NCI-H187 treated with DMSO at 0.1 percent for 48 hours (cell line): ENCODE results near the gene SACS.
"Not testable (repeated sequence)": the region's sequence is repeated elsewhere in the genome, so short reads cannot be mapped to it uniquely, and the experiment has no call there.

Experiments used
- DNase-seq: peaks from one replicate; lab custom pipeline; 2025; lab: John Stamatoyannopoulos, UW

Gene SACS

DNA sequence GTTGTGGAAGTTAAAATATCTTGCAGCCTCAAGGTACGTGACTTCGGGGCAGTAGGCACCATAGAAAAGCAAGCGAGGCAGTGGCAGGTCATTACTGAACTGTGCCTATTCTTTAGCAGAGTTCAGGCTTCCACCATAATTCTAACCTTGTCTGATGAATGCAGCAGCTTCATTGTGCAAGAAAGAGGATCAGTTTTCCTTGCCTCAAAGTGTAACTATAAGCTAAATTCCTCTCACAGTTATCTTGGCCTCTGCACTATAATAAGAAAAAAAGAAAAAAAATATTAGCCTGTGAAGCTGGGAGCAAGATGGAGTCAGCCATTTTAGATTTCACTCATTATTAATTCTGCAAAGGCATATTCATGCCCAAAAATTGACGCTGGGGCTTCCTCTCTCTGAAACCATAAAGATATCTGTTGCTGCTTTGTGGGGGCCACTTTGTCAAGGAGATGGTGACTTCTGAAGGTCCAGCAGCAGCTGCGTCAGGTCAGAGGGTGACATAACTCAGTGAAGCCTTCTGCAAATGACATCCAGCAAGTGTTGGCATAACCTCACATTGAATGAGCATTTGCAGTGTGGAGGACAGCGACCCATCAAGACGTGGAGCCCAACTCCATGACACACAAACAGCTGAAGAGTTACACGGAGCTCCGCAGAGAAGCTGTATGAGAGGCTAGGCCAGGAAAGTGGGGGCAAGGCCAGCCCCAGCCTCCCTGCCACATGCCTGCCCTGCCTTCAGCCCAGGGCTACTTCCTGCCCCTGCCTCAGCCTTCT, 23.1 kb upstream of the SACS start:
- DNase-seq: no peak

DNA sequence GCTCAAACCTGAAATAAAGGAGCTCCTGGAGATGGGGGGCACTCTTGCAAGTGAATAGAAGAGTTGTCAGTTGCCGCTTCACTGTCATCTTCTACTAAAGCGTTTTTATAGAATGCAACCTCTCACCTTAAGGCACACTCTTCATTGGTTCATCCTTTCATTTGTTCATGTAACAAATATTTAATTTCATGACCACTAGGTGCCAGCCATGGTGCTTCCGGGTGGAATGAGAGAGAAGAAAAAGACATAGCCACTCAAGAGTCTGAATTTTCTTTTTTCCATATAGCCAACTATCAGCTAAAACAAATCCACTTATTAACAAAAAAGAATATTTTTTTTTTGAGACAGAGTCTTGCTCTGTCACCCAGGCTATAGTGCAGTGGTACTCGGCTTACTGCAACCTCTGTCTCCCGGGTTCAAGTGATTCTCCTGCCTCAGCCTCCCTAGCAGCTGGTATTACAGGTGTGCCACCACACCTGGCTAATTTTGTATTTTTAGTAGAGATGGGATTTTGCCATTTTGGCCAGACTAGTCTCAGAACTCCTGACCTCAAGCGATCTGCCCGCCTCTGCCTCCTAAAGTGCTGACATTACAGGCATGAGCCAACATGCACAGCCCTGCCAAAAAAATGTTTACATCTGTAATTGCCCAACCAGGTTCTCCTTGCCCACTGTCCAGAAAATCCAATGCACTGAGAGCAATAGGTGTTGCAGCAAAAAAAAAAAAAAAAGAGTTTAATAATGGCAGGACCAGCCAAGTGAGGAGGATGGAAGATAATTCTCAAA, 22.1 kb upstream of the SACS start:
- no peak for DNase-seq

DNA sequence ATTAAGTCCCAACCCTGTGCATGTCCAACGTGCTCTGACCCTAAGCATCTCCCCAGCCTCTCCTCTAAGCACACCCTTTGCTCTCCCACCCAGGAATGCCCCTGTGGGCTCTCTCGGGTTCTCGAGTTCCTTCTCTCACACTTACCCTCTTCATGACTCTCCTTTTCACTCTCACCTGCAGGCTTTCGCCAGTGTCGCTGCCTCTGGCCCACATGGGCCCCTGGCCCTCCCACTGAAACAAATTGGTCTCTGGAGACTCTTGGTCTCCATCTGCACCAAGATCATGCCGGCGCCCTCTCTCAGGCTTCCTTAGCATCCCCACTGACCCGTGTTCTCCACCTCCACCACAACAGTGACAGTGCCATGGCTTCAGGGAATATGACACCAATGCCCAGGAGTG, 19.6 kb upstream of the SACS start:
- no peak for DNase-seq

DNA sequence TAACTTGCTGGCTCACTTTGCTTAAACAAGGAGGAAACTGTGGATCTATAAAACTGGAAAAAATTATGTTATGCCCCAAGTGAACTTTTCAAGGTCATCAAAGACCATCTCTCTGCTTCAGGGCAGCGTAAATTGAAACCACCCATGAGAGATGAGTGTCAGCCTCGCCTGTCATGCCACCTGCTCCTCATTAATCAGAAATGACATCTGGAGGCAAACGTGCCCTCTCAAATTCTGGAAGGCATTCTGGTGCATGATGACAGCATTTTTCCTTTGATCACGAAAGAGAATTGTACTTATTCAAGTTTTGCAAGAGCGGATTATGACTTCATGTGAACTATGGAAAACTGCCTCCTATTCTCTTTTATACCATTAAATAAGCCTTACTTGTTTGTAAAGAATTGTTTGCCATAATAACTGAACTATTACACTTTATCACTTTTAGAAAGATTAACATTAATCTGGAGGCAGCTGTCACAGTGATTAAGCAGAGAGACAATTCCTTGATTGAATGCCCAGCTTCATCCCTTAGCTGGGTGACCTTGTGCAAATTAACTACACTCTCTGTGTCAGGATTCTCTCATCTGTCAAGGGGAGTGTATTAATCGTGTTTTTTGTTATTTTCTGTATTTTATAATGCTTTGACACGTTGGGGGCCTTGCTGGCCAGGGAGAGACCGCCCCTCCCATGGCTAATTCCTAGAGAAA, 17.0 kb upstream of the SACS start:
- DNase-seq: no peak

DNA sequence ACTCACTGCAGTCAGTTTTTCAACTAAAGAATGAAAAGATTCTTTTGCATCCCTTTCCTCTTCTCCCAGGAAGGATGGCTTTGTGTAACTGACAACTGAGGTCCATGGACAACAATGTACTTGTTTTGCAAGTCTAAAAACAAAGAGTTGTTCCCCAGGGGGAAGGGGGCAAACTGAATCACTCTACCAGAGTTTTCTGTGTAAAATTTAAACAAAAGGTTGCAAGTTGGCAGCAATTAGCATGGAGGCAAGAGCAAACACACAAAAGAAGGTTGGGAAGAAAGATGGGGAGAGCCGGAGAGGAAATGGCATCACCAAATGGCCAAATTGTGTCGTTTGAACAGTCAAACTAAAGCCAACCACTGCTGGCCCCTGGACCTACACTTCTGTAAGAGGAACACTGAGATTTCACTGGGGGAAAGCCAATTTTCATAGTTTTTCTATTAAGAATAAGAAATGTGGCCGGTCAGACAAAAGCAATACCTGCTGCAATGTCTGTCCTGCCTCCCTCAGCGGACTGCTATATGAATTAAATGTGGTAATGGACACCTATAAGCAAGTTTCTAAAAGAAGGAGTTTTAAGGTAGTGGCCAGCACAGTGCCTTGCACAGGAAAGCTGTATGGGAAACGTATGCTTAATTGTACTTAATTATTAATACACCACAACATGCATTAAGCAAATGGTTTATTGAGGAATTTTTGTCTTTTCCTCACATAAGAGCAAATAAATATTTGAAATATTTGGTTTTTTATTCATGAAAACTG, 16.1 kb upstream of the SACS start:
- DNase-seq: no peak

DNA sequence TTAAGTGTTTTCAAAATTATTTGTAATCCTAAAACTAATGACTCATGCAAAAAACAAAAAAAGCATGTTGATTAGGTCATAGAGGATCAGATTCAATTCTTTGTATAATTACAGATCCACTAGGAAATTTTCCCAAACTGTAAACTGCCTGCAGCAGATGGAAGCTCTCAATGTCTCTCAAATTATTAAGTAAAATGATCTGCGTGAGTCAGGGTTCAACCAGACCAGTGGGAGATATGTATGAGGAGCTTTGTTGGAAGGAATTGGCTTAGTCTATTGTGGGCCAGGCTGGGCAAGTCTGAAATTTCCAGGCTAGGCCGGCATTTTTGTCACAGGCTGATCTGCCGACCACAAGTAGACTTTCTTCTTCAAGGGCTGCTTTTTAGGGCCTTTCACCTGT, 14.4 kb upstream of the SACS start:
- DNase-seq: no peak

DNA sequence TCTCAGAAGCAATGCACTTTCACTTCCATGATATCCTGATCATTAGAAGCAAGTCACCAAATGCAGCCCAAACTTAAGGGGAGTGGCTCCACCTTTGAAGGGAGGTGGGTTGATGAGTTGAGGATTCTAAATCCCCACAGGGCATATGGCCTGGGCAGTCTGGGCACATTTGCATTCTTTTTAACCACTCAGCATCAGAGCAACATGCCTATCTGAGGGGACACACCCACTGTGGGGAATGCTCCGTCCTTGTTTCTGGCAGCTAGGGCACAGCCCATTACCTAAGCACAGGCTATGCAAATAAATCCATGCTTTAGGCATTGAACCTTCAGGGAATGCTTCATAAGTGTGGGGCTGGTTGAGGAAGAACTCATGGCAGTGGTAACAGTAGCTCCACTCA, 12.3 kb upstream of the SACS start:
- no peak for DNase-seq

DNA sequence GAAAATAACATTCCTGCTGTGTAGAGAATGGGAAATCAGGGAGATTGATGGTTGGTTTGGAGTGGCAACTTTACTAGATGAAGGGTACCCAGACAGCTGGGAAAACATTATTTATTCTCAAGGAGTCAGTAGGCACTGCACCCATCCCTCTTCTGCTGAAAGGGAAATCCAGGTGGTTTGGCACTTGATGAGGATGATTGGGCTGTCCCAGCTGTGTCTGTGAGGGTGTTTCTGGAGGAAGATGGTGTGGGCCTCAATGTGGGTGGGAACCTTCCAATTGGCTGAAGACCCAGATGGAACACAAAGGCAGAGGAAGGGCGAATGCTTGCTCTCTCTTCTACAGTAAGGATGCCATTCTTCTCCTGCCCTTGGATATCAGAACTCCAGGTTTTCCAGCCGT, 10.4 kb upstream of the SACS start:
- peak; percentile 71 for DNase-seq

DNA sequence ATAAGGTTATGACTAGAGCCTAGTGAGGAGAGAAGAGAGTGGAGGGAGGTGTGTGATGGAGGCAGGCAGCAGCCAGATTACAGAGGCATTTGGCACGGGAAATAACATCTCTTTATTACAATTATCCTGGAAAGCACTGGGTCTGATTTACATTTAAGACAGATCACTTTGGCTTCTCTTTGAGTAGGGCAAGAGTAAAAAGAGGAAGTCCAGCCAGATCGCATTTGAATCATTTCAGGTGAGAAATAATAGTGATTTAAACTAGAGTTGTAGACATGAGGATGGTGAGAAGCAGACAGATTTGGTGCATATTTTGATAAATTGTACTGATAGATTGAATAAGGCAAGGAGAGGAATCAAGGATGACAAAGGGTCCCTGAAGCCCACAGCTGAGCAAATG, 9.6 kb upstream of the SACS start:
- DNase-seq: no peak

DNA sequence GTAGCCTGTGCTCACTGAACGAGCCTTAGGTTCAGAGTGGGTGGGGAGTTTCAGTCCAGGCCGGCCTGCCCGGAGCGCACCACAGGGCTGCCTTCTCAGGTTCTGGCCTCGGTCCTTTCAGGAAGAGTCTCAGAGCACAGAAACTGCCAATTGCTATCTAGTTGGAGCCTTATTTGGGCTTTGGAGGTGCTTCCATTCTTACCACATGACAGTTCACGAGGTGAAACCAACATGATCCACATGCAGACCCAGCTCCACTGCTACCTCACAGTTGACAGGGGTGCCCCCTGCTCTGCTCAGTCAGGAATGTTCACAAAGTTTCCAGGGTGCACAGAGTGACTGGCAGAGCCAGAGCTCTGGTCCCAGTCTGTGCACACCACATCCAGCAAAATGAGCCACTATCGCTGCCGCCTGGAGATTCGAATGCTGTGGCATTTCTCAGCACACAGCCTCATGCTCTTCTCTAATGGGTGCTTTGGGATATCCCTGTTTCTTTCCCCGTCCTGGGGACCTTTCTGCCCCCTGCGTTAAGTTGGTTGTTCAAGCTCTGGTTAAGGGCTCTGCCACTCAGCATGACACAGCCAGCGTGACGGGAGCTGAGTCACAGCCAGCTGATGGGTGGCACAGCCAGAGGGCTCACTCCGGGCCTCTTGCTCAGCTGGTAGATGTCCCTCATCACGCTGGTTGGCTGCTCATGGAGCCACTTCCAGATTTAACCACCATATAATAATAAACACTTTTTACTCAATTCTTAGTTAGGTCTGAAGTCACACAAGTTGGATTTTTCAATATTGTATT, 7.5 kb upstream of the SACS start:
- DNase-seq: no peak

DNA sequence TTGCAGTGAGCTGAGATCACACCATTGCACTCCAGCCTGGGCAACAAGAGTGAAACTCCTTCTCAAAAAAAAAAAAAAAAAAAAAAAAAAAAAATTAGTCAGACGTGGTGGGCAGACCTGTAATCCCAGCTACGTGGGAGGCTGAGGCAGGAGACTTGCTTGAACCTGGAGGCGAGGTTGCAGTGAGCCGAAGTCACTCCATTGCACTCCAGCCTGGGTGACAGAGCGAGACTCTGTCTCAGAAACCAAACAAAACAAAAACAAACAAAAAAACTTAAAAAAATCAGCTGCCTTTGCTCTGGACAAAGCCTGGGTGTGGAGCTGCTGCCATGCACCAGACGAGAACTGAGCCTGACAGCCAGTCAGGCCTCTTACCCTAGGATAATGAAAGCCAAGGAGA, 6.8 kb upstream of the SACS start:
- DNase-seq: not testable (repeated sequence)

DNA sequence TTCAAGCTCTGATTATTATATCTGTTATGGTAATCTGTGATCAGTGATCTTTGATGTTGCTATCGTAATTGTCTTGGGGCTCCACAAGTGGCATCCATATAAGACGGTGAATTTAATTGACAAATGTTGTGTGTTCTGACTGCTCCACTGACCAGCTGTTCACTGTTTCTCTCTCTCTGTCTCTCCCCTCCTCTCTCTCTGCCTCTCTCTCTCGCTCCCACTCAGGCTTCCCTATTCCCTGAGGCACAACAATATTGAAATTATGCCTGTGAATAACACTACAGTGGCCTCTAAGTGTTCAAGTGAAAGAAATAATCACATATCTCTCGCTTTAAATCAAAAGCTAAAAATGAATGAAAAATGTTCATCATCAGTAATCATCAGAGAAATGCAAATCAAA, 4.4 kb upstream of the SACS start:
- DNase-seq: no peak

DNA sequence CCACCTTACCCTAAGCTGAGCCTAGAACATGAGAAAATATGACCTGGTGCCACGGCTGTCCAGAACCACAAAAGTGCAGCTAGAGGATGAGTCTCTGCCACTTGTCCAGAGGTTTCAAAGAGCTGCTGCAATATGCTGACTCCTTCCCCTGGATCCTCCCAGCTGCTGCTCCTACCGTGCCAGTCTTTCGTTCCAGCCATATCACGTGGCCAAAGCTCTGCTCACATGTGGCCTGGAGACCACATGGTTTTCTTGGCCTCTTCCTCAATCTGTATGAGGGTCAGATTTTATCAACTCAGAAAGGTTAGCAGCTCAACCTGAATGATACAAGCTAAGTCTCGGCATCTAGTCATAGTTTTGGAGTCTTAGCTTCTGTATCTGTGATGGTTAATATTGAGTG, 3.2 kb upstream of the SACS start:
- no peak for DNase-seq

DNA sequence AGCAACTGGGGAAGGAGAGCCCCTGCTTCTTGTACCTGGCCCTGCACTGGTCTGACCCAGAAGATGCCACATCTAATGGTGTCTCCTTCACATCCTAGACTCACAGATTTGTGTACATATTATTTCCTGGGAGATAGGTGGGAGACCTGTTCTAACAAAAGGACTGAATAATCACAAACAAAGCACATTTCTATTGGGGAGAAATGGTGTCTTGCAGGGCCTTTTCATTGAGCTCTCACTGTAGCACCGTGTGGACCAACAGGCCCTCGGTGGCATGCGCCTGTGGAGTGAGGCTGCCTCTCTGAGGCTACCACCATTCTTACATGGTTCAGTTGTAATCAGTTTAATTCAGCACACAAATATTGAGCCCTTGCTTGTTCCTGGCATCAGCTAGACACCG, 989 bp upstream of the SACS start:
- DNase-seq: no peak

DNA sequence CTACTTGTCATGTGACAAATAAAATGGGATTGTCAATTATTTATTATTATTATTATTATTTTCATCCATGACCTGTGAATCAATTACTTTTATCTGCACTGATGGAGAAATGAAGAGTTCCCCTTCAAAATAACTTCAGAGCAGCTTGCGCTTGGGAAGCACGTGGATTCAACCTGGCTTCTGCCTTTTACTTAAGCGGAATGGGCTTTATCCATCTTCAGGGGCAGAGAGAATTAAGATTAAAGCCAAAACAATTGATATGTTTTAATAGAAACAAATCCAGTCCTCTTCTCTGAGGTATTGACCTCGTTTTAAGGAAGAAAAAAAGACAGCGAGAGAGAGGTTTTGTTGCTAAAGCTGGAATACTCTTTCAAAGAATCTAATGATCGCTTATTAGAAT, 876 bp downstream of the SACS start:
- DNase-seq: no peak

DNA sequence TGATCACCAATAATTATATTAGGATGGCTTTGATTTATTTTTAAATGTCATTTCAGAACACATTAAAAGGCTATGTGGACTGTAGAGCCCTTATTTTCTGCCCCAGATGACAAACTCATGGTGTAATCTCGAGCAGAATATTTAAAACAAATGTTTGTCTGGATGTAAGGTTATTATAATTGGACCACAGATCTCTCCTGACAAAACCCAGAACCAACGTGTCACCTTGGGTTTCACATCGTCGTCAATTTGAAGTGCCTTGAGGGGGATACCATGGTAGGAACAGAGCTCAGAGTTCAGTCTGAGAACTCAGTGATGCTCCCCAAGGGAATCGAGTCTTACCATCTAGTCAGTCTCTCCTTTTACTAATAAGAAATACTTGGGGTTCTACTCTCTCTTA, 2.8 kb downstream of the SACS start:
- DNase-seq: no peak

DNA sequence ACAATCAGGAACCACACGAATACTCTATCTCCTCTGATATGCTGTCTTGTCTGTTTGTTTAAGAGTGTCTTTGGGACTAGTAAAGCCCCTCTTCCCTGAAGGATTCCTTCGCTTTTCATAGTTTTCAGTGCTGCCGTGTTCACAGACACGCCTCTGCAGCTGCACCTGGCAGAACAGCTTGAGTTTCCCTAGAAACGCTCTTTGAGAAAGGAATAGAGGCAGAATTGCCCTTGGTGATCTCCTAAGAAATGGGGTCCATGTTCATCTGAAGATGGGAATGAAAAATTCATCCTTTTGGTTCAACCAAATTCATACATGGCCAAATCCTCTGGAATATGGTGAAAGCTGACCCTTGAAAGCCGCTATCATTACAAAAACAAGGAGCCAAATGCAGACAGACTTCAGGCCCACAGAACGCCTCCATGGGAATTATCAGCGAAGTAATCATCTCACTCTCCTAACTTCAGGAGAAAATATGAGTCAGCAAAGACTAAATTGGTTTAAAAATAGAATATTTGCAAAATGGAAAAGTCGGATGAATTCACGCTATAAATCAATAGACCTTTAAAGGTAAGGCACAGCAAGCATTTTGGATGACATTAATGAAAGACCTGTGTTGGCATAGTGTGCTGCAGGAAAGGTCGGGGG, 5.5 kb downstream of the SACS start:
- DNase-seq: no peak

DNA sequence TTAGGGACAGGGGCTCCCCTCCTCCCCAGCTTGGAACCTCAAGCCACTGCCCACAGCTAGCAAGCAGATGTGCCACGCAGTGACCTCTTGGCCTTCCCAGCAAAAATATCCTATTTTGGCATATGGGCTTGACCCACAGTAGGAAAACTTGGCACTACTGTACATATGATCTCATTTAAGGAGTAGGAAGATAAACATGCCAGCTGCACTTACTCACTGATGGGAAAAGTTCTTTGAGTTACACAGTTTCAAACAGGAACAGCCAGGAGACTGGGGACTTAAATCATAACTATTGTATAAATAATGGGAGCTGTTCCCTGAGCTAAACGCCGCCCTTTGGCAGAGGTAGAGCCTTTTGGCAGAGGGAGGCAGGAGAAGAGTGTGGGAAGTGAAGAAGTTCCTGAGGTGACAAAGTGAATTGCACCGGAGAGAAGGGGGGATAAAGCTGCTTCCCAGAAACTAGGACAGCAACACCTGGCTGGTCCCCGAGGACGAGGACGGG, 6.1 kb downstream of the SACS start:
- DNase-seq: no peak

DNA sequence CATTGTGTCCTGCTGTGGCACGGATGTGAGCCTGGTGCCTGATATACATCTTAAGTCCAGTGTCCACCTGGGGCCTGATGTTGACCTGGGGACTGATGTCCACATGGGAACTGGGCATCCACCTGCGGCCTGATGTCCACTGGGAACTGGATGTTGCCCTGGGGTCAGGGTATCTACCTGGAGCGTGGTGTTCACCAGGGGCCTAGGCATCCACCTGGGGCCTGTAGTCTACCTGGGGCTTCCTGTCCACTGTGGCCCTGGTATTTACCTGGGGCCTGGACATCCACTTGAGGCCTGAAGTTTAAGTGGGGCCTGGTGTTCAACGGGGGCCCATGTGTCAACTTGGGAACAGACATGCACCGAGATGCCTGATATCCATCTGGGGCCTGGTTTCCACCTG, 11.9 kb downstream of the SACS start:
- DNase-seq: no peak

DNA sequence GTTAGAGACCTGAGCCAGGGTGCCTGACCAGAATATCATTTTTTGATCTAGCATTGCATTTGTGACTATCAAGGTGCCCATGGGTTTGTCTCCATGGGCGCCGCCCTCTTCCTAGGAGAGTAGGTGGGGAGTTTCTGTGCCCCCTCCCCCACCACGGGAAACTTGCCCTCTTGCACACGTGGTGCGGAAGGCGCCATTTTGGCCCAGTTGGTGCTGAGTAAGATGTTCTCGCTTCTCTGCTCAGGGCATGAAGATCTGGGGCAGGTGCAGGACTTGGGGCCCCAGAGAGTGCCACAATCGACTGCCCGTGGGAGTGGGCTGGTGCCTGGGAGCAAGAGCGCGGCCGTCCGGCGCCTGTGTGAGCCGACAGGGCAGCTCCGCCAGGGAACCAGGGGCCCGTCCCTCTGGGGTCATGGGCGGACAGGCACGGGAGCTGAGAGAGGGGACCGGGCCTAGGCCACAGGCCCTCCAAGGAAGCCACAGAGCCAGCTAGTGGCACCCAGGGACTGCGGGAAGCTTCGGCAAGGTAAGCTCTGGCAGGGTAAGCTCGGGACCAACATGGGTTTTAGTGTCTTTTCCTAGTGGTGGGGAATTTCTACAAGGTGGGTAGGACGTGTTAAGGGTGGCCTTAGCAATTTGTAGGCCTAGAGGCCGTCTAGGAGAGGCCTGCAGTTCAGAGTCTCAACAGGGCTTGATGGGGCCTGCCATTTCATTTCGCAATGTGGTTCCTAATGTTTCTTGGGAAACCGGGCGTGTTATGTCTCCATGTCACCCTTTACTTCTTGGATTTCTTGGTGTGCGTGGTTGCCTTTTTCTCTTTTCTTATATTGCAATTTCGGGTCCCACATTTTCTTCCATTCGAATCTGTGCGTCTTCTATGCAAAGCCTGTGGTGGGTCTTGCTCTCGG, 14.5 kb downstream of the SACS start:
- DNase-seq: no peak
